Astrocyte (in vitro differentiated cells and primary cell): ENCODE results near the gene OSBPL5.

ENCODE experiments used
- CTCF ChIP-seq: IDR thresholded peaks from 2 replicates; pipeline ENCODE4 v1.5.1; 2011; ENCODE audit warnings: low read depth, mild to moderate bottlenecking, inconsistent platforms, low read length, moderate library complexity; ENCODE audit not compliant: insufficient read depth
- EZH2 ChIP-seq: IDR thresholded peaks from 2 replicates; pipeline ENCODE4 v1.6.1; 2012; ENCODE audit warnings: mild to moderate bottlenecking, low read length, inconsistent platforms; ENCODE audit not compliant: insufficient read depth

- TF ChIP-seq CTCF (no peak), EZH2 (no peak)
These were observed 42.3 kb downstream of the OSBPL5 start for GRCh38 chr11:3122775-3123201.
